GM21390 (cell line): ENCODE measurements around the gene NEAT1.

Experiments
- ATAC-seq: cut with Tn5 transposase; IDR thresholded peaks from one replicate; pipeline ENCODE4 v1.9.1; 2021; ENCODE audit not compliant: unreplicated experiment

The NEAT1 gene

GRCh38 chr11:65433657-65434056, 11.1 kb downstream of the NEAT1 start:
- no peak for ATAC-seq

GRCh38 chr11:65434057-65434666, 11.6 kb downstream of the NEAT1 start:
- no peak for ATAC-seq

GRCh38 chr11:65434667-65435410, 12.2 kb downstream of the NEAT1 start:
- ATAC-seq: no peak

DNA sequence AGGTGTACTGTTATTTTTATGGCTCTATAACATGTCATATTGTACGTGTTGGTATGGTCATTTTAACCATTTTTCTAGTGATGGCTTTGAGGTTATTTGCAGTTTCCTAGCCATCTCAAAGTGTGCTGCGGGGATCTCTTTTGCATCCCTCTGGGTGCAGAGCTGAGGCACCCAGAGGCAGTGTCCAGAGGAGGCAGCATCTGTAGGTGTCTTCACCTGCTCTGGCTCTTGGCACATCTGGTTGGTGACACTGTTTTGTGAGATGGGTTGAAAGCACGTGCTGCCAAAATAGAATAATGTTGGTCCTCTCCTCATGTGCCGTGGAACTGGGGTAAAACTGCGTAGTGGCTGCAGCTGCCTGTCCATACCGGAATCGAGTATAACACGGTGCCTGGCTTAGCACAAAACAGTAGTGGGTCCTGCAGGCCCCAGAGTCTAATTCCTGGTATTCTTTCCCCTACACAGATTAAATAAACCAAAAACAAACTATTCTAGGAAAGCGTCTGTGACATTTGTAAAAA, 12.9 kb downstream of the NEAT1 start:
- ATAC-seq: no peak

DNA sequence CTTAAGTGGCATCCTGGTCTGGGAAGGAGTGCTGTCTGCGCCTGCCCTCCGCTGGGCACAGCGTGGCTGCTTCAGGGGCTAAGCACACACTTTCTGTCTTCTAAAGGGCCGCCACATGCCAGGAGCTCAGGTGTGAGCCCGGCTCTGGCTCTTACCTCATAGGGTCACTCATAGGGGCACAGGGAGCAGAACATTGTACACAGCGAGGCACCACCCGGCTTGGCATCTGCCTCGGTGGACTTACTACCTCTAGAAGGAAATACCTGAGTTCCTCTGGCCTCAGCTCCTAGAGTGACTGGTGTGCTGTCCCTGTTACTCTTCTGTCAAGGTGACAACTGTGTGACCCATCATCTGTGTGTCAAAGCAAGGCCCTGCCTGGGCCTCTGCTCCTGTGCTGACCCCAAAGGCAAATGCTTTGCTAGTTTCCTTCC, 13.4 kb downstream of the NEAT1 start:
- no peak for ATAC-seq

DNA sequence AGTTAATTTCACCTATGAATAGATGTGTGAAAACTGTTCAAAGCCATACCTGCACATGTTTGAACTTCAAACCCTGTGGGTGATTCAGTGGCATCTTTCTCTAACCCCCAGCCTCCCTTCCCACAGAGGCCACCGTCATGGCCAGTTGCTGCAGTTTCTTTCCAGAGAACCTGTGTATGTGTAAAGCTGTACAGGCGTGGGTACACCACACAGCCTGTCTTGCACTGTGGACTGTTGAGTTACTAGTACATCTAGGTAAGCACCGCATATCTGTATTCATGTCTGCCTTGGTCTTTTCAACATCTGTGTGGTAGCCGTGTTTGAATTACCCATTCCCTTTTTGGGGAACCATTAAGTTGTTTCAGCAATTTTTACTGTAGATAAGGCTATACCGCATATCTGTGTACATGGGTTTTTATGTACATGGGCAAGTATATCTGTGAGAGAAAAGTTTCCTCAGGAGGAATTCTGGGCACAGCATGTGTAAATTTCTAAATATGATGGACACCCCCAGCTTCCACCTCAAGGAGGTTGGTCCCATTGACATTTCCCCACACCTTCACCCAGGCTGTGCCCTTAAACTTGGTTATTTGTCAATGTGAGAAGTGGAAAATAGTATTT, 13.9 kb downstream of the NEAT1 start:
- no peak for ATAC-seq

GRCh38 chr11:65437436-65438227, 15.0 kb downstream of the NEAT1 start:
- no peak for ATAC-seq

DNA sequence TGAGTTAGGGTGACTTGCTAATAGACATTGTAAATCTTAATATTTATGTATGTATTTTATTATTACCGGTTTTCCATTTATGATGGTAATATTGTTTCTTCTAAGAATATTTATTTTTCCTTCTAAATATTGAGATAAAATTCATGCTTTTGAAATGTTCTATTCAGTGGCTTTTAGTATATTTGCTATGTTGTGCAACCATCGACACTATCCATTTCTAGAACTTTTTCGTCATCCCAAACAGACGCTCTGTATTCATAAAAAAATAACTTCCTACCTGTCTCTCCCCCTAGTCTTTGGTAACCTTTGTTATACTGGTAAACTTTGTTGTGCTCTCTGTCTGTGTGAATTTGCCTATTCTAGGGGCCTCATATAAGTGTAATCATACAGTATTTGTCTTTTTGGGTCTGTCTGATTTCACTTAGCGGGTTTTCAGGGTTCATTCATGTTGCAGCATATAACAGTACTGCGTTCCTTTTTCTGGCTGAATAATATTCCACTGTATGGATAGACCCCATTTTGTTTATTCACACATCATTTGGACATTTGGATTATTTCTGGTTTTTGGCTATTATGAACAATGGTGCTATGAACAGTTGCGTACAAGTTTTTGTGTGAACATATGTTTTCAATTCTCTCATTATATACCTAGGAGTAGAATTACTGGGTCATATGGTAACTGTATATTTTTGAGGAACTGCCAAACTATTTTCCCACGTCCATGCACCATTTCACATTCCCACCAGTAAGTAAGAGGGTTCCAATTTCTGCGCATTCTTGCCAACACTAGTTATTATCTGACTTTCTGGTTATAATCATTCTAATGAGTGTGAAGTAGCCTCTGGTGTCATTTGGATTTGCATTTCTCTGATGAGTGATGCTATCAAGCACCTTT, 15.9 kb downstream of the NEAT1 start:
- ATAC-seq: no peak

DNA sequence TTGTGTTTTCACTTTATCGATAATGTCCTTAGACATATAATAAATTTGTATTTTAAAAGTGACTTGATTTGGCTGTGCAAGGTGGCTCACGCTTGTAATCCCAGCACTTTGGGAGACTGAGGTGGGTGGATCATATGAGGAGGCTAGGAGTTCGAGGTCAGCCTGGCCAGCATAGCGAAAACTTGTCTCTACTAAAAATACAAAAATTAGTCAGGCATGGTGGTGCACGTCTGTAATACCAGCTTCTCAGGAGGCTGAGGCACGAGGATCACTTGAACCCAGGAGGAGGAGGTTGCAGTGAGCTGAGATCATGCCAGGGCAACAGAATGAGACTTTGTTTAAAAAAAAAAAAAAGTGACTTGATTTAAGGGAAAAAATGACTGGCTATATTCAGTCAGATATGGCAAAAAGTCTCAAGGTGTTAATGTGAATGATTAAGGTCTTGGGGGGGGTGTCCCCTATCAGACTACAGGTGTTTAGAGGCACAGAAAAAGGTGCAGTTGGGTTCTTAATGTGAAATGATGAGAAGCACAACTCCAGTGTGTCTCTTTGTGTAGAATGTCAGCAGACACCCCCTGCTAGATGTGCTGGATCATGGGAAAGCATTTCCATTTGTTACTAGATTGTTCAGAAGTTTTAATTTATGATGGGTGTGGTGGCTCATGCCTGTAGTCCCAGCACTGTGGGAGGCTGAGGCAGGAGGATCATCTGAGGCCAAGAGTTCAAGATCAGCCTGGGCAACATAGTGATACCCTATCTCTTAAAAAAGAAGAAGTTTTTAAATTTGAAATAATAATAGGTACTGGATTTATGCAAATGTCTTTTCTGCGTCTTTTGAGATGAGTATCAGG, 17.0 kb downstream of the NEAT1 start:
- ATAC-seq: no peak

GRCh38 chr11:65440831-65441499, 18.4 kb downstream of the NEAT1 start:
- peak; percentile 52 for ATAC-seq

DNA sequence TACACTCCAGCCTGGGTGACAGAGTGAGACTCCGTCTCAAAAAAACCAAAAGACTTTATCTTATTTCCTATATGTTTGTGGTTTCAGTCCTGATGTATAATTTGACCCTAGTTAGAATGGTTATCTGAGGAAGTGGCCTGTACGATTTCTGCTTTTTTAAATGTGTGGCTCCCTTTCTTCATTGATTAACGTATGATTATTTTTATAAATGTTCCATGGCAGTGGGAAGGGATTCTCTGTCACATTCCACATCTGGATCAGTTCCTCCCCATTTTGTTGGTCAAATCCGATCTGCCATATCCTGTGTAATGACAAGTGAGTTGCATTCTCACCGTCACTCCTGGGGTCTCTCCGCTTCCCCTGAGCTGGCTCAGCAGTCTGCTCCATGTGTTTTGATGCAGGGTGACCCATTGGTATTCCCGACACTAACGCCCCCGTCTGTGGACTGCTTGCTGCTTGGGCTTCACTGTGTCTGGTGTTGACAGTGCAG, 20.3 kb downstream of the NEAT1 start:
- no peak for ATAC-seq

DNA sequence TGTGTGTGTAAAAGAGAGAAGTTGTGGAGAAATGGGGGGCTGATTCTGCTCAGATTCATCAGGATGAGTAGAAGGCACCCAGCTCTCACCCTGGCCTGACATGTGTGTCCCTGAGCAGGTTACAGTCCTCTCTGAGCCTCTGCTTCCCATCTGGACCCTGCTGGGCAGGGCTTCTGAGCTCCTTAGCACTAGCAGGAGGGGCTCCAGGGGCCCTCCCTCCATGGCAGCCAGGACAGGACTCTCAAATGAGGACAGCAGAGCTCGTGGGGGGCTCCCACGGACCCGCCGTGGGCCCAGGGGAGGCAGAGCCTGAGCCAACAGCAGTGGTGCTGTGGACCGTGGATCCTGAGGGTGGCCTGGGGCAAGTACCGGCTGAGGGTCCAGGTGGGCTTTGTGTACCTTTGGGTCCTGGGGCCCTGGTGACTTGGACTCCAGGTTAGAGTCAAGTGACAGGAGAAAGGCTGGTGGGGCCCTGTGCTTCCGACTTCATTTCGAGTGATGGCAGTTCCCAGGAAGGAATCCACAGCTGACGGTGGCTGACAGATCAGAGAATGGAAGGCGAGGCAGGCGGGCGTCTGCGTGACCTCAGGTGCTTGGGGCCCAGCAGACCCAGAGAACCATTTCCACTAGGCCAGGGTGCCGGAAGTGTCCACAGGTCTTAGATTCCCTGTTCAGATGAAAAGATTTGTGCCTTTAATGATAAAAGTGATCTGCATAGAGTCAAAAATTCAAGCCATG, 21.9 kb downstream of the NEAT1 start:
- no peak for ATAC-seq

GRCh38 chr11:65445101-65445603, 22.6 kb downstream of the NEAT1 start:
- no peak for ATAC-seq

DNA sequence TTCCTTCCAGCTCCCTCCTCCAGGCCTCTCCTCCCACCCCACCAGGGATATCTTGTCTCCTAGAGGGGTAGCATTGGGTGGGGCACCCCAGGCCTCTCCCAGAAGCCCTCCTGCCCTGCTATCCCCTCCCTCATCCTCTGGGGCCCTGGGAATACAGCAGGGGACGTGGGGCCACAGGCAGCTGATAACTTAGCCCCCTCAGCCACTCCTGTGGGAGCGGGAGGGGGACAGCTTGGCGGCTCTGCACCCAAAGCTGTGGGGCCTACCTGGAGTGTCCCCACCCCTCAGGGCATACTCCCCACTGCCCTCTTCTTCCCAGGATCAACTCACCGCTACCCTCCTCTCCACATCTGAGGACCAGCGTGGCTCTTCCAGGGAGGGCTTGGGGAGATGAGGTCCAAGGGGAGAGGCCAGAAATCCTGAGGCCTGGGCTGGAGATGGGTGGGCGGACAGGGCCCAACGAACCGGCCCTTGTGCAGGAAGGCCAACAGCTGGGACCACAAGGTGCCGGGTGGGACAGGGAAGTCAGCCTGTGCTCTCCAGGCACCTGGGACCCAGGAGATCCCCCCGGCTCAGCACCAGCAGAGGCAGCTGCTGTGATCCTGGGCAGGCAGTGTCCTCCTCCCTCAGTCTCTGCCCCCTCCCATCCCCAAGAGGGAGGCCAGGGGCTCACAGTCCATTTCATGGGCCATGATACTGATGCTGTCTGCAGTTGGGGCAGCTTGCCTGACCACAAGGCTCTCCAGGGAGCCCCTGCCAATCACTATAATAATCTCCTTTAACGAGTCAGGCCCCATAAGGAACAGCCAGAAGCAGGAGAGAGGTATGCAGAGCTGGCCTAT, 23.2 kb downstream of the NEAT1 start:
- no peak for ATAC-seq

DNA sequence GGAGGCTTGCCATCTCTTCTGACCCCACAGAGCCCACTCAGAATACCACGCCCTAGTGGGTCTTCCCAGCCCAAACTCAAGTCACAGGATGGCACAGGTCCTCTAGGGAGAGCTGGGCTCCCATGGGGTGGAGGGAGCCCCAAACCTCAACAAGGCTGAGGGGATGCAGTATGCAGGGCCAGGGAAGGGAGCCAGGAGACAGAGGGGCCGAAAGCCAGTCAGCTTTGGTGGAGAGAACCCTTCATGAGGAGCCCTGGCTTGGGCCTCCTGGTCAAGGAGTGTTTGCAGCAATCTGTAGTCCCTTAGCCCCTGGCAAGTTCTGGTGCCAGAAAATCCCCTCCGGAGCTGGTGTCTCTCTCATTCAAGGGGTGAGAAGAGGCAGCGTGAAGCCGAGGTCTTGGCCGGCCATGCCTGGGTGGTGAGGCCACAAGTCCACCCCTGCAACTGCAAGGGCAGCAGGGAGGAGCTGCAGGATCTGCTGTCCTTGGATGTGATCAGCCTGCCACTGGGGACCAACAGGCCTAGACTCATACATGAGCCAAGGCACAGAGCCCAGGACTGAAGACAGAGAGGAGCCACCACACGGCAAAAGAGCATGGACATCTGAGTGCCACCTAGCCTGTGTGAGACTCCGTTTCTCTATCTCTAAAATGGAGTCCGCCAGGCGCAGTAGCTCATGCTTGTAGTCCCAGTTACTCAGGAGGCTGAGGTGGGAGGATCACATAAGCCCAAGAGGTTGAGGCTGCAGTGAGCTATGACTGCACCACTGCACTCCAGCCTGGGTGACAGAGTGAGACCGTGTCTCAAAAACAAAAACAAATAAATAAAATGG, 24.1 kb downstream of the NEAT1 start:
- no peak for ATAC-seq

DNA sequence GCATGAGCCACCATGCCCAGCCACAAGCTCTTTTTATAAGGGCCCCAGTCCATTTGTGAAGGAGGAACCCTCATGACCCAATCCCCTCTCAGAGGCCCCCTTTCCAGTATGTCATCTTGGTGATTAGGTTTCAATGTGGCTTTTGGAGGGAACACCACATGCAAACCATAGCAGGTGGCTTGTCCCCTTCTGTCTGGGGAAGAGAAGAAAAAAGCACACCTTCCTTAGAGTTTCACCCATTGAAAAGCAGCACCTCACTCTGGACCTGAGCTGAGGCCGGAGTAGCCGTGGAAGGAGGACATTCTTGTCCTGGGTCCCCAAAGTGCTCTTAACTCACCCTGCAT, 25.4 kb downstream of the NEAT1 start:
- ATAC-seq: no peak
